D721Med (cell line): ENCODE results near the gene PAX2.

Experiments
- DNase-seq: peaks from one replicate; pipeline ENCODE4 v3.0.0; 2011; ENCODE audit warnings: low spot score; ENCODE audit not compliant: insufficient read length
- FAIRE-seq: peaks from 2 replicates; lab custom pipeline; 2011; peaks lifted over from hg19 to GRCh38; lab: Jason Lieb, UNC
- TF ChIP-seq, protein P1 (sequence below): IDR thresholded peaks from 2 replicates; pipeline ENCODE4 v1.5.1; 2012; ENCODE audit warnings: mild to moderate bottlenecking, control low read depth; ENCODE audit not compliant: insufficient read depth; ENCODE audit errors: missing control alignments

PAX2 gene

DNA sequence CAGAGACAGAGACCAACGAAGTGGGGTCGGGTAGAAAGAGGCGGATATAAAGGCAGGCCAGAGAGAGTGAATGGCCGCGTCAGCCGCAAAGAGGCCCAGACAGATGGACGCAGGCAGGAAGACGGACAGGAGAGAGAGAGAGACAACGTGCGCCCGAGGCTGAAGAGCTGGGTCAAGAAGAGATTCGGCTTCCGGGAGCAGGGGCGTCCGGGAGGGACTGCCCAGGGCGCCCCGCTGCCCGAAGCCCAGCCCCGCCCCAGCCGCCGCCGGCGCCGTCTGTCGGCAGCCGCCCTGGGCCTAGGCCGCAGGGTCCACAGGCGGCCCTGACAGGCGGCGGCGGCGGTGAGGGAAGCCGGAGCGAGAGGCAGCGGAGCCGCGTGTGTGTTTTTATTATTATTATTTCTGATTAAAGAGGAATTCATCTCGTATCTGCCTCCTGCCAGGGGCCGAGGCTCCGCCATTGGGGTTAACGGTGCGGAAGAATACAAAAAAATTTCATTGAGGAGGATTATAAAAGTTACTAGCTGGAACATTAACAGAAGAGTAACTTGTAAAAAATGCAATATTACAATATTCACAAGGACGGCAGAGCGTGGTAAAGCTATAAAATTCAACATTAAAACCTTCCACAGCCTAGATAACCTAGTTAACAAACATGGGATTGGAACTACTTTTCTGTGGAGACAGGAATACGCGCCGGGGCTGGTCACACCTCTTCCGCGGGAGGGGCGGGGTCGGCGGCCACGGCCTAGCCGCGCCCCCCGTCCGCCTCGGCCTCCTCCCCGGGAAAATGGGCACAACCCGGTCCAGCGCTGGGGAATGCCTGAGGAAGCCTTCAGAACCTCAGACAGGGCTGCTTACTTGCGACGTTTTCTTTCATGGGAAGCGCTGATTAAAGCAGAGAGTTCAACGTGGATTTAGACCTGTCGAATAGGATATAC is 29.7 kb upstream of the PAX2 start:
- FAIRE-seq = no peak
- TF ChIP-seq, protein P1, sequence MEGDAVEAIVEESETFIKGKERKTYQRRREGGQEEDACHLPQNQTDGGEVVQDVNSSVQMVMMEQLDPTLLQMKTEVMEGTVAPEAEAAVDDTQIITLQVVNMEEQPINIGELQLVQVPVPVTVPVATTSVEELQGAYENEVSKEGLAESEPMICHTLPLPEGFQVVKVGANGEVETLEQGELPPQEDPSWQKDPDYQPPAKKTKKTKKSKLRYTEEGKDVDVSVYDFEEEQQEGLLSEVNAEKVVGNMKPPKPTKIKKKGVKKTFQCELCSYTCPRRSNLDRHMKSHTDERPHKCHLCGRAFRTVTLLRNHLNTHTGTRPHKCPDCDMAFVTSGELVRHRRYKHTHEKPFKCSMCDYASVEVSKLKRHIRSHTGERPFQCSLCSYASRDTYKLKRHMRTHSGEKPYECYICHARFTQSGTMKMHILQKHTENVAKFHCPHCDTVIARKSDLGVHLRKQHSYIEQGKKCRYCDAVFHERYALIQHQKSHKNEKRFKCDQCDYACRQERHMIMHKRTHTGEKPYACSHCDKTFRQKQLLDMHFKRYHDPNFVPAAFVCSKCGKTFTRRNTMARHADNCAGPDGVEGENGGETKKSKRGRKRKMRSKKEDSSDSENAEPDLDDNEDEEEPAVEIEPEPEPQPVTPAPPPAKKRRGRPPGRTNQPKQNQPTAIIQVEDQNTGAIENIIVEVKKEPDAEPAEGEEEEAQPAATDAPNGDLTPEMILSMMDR = no peak
- no peak for DNase-seq

DNA sequence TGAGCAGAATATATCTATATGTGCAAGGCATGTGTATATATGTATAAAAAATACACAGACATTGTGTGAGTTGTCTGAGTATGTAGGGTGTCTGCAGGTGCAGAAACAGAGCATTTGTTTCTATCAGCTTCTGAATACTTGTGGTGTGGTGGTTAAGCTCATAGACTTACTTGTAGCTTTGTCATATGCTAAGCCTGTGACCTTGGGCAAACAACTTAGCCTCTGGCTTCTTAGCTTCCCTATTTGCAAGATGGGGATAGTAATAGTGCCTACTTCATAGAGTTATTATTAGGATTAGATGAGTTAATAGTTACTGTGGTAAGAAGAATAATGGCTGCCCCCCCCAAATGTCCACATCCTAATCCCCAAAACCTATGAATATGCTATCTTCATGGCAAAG is 28.2 kb upstream of the PAX2 start:
- DNase-seq (no peak), FAIRE-seq (no peak)
- TF ChIP-seq, protein P1 = no peak

DNA sequence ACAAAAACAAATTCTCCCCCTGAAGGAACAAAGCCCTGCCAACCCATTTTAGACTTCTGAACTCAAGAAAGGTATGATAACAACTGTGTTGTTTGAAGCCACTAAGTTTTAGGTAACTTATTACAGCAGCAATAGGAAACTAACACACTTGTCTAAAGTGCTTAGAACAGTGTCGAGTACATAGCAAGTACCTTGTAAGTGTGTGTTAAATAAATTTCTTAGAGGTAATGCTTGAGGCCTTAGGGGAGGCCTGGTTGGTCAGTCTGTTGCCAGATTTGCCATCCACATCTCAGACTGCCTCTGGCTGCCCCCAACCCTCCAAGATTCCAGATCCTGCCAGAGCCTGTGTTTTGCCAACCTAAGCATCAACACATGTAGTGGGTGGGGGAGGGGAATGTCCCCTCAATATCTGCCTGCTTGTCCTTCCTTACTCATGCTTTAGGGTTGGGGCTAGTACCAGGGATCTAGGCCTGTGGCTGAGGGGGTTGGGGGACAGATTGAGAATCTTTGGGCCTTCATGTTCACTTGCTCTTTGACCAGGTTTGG is 27.1 kb upstream of the PAX2 start:
- DNase-seq (no peak), FAIRE-seq (no peak)

DNA sequence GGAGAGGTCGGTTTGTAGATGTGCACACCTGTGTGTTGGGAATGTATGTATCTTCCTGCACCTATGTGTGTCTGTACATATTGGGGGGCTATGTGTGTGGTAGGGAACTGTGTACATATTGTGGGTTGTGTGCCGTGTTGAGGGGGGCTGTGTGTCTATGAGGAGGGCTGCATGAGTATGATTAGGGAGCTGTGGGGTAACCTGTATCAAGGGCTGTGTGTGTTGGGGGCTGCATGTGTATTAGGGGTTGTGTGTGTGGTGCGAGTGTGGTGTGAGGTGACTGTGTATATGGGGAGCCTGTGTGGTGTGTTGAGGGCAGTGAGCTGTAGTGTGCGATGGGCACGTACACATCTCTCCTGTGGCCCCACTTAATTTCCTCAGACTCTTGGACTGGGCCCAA is 22.2 kb upstream of the PAX2 start:
- DNase-seq (no peak), FAIRE-seq (no peak)
- TF ChIP-seq, protein P1 = no peak

More for the DNA sequence above, 27.1 kb upstream of the PAX2 start:
- TF ChIP-seq, protein P1 = no peak

DNA sequence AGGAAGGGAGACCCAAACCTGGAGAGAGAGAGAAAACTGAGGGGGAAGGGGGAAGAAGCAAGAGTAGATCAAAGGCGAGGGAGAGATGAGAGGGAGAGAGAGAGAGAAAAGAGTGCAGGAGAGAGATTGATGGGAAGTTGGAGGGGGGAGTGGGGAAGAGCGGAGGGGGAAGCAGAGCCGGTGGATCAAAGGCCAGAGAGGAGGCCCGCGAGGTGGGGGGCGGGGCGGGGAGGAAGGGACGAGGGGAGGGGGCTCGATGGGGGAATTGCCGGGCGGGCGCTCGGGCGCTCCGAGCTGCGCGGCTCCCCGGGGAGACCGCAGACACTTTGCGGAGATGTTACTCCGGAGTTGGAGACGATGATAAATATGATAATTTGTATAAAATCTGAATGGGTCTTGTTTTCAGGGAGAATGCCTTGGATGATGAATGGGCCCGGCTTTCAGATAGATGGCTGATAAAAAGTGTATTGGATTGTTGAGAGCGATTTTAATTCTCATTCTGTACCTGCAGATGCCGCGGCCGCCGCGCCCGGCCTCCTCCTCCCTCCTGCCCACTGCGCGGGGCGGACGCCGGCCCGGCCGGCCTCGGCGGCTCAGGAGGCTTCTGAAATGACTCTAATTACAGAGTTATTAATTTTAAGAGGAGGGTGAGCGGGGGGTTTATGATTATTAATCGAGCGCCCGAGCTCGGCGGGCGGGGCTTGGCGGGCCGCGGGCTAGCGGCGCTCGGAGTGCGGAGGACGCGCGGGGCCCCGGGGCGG is 21.4 kb upstream of the PAX2 start:
- TF ChIP-seq, protein P1 = no peak
- FAIRE-seq (no peak), DNase-seq (no peak)

DNA sequence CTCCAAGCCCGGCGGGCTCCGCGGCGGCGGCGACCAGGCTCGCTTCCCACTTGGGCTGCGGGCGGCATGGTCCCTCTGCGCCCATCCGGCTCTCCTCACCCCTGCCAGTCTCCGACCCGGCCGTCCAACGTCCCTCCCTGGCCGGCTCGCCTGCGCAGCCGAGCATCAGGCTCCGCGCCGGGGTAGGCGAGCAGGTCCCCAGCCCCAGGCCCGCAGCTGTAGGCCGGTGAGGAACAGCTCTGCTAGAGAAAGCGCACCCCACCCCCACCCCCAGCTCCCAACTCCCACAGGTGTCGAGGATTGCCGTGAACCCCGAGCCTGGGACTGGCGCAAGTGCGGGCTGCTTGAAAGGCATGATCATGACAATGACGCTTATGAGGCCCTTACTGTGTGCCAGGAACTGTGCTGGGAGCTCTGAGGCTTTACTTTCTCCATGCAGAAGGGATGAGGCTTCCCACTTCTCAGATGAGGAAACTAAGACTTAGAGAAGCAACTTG is 20.8 kb upstream of the PAX2 start:
- FAIRE-seq (no peak), DNase-seq (no peak)
- TF ChIP-seq, protein P1 = no peak
